ENCODE measurements around the gene GALNT17. TPM values are rescaled to one million over a fixed set of nuclear protein-coding genes. Genes with fewer than 3 reads are reported as not detected.

The GALNT17 gene
- total RNA-seq, 3 donors from 2014 or later: 0.69 to 17.3 (median 1.6) TPM

DNA sequence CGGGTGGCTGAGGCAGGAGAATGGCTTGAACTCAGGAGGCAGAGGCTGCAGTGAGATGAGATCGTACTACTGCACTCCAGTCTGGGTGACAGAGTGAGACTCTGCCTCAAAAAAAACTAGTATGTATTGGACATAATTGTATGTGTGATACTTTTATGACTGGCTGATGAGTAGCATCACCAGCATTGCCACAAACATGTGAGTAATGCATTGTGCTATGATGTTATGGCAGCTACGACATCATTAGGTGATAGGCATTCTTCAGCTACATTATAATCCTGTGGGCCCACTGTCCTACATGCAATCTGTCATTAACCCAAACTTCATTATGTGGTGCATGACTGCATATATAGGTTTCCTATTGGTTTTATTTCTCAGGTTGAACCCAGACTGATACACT lies 352.4 kb downstream of the GALNT17 start:
- TF ChIP-seq, protein P1, sequence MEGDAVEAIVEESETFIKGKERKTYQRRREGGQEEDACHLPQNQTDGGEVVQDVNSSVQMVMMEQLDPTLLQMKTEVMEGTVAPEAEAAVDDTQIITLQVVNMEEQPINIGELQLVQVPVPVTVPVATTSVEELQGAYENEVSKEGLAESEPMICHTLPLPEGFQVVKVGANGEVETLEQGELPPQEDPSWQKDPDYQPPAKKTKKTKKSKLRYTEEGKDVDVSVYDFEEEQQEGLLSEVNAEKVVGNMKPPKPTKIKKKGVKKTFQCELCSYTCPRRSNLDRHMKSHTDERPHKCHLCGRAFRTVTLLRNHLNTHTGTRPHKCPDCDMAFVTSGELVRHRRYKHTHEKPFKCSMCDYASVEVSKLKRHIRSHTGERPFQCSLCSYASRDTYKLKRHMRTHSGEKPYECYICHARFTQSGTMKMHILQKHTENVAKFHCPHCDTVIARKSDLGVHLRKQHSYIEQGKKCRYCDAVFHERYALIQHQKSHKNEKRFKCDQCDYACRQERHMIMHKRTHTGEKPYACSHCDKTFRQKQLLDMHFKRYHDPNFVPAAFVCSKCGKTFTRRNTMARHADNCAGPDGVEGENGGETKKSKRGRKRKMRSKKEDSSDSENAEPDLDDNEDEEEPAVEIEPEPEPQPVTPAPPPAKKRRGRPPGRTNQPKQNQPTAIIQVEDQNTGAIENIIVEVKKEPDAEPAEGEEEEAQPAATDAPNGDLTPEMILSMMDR (IDR thresholded peaks at IDR 0.05): no peak
- Histone ChIP-seq H3K9me3 (peaks cover 48% of the 10 kb centered on the region), H3K4me3 (no peak overlapping the region), H3K36me3 (ENCODE audit: low read depth) (no peaks in the 10 kb centered on the region), H3K4me1 (ENCODE audit: low read depth) (no peaks in the 10 kb centered on the region)
- ATAC-seq: no peak
- intact Hi-C loops (cut with DNase I, micrococcal nuclease): no loop called here
- no peak for DNase-seq

DNA sequence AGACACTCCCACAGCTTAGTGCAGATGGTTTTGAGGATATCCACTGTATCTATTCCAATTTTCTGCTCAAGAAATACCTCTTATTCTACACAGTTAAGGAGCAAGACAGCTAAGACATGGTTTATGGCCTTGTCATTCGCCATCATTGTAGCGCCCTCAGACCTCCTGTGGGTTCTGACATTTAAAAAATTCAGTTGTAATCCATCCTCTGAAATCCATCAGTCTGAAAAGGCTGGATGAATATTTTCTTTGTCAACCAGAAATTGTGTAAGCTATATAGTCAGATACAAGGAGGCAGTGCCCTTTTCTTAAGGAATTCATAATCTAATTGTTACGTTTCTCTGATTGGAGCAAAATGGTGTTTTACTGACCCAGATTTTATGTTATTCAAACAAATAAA lies 353.6 kb downstream of the GALNT17 start:
- intact Hi-C loops (cut with DNase I, micrococcal nuclease): no loop called here
- ATAC-seq (no peak), DNase-seq (no peak)
- no peak overlapping the region for H3K4me3 ChIP-seq
- no peaks in the 10 kb centered on the region for H3K36me3 ChIP-seq (ENCODE audit: low read depth)
- TF ChIP-seq, protein P1 (IDR thresholded peaks at IDR 0.05): no peak
- no peaks in the 10 kb centered on the region for H3K4me1 ChIP-seq (ENCODE audit: low read depth)
- peaks cover 50% of the 10 kb centered on the region for H3K9me3 ChIP-seq

DNA sequence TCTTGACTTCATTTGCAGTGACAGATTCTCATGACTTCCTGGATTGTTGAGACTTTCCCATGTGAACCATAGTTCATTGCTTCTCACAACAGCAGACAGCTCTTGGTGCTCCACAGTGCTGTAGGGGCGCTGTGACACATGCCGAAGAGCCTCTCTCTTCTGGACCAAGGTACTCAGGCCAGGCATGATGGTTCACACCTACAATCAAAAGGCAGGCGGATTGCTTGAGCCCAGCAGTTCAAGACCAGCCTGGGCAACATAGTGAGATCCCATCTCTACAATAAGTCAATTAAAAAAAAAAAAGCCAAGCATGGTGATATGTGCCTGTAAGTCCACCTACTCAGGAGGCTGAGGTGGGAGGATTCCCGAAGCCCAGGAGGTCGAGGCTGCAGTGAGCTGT lies 354.5 kb downstream of the GALNT17 start:
- peaks cover 46% of the 10 kb centered on the region for H3K9me3 ChIP-seq
- H3K36me3 ChIP-seq (ENCODE audit: low read depth): no peaks in the 10 kb centered on the region
- no peak overlapping the region for H3K4me3 ChIP-seq
- intact Hi-C loops (cut with DNase I, micrococcal nuclease): no loop called here
- DNase-seq: no peak
- H3K4me1 ChIP-seq (ENCODE audit: low read depth): no peaks in the 10 kb centered on the region
- TF ChIP-seq, protein P1 (IDR thresholded peaks at IDR 0.05): no peak
- ATAC-seq: no peak

DNA sequence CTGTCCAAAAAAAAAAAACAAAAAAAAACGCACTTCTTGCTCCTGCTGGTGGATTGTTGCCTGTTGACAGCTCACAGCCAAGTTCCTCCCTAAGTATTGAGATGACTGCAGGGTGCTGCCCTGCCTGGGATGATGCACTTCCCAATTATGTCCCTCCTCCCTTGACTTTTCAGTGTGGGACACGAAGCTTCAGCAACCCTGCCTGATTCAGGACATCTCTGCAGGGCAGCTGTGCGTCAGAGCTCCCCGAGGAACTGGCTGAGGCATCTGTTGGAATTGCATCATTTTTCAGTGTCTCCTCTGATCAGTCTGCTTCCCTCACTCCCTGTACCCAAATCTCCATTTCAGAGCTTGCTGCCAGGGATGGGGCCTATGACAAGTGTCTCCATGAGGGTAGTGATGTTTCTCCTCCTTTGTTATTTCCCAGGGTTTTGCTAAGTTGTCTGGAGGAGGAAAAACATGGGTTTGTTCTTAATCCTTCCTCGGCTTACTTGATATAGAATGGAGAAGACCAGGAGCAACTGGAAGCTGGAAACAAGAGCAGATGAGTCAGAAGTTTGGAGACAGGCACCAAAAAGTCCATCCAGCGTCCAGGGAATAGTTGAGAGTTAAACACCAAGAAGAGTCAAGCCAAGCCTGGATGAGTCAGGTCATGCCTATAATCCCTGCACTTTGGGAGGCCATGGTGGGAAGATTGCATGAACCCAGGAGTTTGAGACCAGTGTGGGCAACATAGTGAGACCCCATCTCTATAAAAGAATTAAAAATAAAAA lies 355.1 kb downstream of the GALNT17 start:
- ATAC-seq: peak; percentile 57
- Histone ChIP-seq H3K9me3 (peaks cover 48% of the 10 kb centered on the region), H3K4me1 (ENCODE audit: low read depth) (no peaks in the 10 kb centered on the region), H3K36me3 (ENCODE audit: low read depth) (no peaks in the 10 kb centered on the region), H3K4me3 (no peak overlapping the region)
- peak in 2 of 3 donors; percentile 13 to 55 for DNase-seq
- intact Hi-C loops (cut with DNase I, micrococcal nuclease): no loop called here
- TF ChIP-seq, protein P1 (IDR thresholded peaks at IDR 0.05): no peak

DNA sequence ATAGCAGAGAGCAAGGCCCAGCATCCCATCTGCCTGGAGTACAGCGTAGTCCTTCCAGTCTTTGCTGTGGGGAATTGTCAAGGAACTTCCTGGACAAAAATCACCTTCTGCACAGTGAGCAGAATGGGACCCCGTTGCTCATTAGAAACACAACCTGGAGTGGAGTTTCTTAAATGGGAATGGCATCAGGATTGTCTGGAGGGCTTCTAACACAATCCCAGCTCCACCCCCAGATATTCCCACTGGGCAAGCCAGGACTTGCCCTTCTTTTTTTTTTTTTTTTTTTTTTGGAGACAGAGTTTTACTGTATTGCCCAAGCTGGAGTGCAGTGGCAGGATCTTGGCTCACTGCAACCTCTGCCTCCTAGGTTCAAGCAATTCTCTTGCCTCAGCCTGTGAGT lies 356.4 kb downstream of the GALNT17 start:
- H3K36me3 ChIP-seq (ENCODE audit: low read depth): no peaks in the 10 kb centered on the region

More for the DNA sequence above, 356.4 kb downstream of the GALNT17 start:
- DNase-seq (no peak), ATAC-seq (no peak)
- TF ChIP-seq, protein P1 (IDR thresholded peaks at IDR 0.05): no peak
- Histone ChIP-seq H3K9me3 (peaks cover 56% of the 10 kb centered on the region), H3K4me3 (no peak overlapping the region), H3K4me1 (ENCODE audit: low read depth) (no peaks in the 10 kb centered on the region)
- intact Hi-C loops (cut with DNase I, micrococcal nuclease): no loop called here
